Tibial nerve (tissue), 4 donors: Measurements from ENCODE around the gene MAP1A. TPM values are rescaled to one million over a fixed set of nuclear protein-coding genes. Genes with fewer than 3 reads are reported as not detected.
"Not testable (repeated sequence)": the region's sequence is repeated elsewhere in the genome, so short reads cannot be mapped to it uniquely, and the experiment has no call there.

ENCODE experiments used
- DNase-seq, 2 donors: peaks; one replicate each; pipeline ENCODE4 v3.0.0-alpha.2; 2019; ENCODE audit warnings: low spot score in 2 of 2
- H3K27ac ChIP-seq, 4 donors: fragments of 200-600 bp; sonication (generic) in 3 of 4; one replicate each; pipeline ENCODE4 v1.5.1; 2017 to 2019; ENCODE audit warnings: mild to moderate bottlenecking in 1 of 4
- H3K27me3 ChIP-seq, 2 donors: fragments of 200-600 bp; sonication (generic) in 1 of 2; one replicate each; pipeline versions ENCODE4 v1.5.1 to v1.6.0; 2017 to 2019
- H3K36me3 ChIP-seq, 3 donors: fragments of 200-600 bp; sonication (generic); one replicate each; pipeline ENCODE4 v1.5.1; 2018 to 2019
- H3K4me1 ChIP-seq, 4 donors: fragments of 200-600 bp; sonication (generic) in 3 of 4; one replicate each; pipeline ENCODE4 v1.5.1; 2017 to 2019
- H3K4me3 ChIP-seq, 4 donors: fragments of 200-600 bp; sonication (generic) in 3 of 4; one replicate each; pipeline ENCODE4 v1.5.1; 2017 to 2019; ENCODE audit warnings: mild to moderate bottlenecking in 1 of 4, moderate library complexity in 1 of 4
- H3K9me3 ChIP-seq, 4 donors: fragments of 200-600 bp; sonication (generic) in 3 of 4; one replicate each; pipeline ENCODE4 v1.5.1; 2017 to 2019
- CTCF ChIP-seq, 5 experiments: fragments of 200-600 bp in 3 of 5; fragments of 450-650 bp in 2 of 5; sonication (generic) in 3 of 5; IDR thresholded peaks; one replicate each; pipeline ENCODE4 v1.5.1; 2016 to 2019; ENCODE audit warnings: antibody characterized with exemption in 5 of 5, mild to moderate bottlenecking in 3 of 5, moderate library complexity in 2 of 5
- EP300 ChIP-seq, 2 donors: sonication (generic); formaldehyde crosslinking; IDR thresholded peaks; one replicate each; pipeline ENCODE4 v1.6.1; 2017; ENCODE audit warnings: antibody characterized with exemption in 2 of 2, mild to moderate bottlenecking in 1 of 2
- POLR2A ChIP-seq, 2 donors: fragments of 450-650 bp; IDR thresholded peaks; one replicate each; pipeline ENCODE4 v1.6.1; 2017; ENCODE audit warnings: antibody characterized with exemption in 2 of 2, mild to moderate bottlenecking in 2 of 2, moderate library complexity in 2 of 2
- WGBS, 2 donors: methylation state at CpG; one replicate each; pipeline ENCODE4 v1.1.5; 2018; 5-methylcytosine and 5-hydroxymethylcytosine counted together
- total RNA-seq, 4 donors: library from RNA; depleted of rRNA; stranded (reverse); fragments of >200 nt; gene quantifications; one replicate each; pipeline ENCODE4 v1.1.0, GENCODE V29; 2016

MAP1A gene
- total RNA-seq, 4 donors from 2014 or later = 17.4 to 23.7 (median 21.3) TPM

- peak overlapping the region in 2 of 4 donors; percentile 26 to 66 for H3K27ac ChIP-seq
- H3K9me3 ChIP-seq = peaks cover 0 to 7% (median 0%) of the 10 kb centered on the region in 4 donors
- peaks cover 0 to 10% (median 0%) of the 10 kb centered on the region in 4 donors for H3K4me1 ChIP-seq
- TF ChIP-seq CTCF (IDR thresholded peaks at IDR 0.05) (no peak), EP300 (IDR thresholded peaks at IDR 0.05) (no peak), POLR2A (IDR thresholded peaks at IDR 0.05) (no peak)
- no peak overlapping the region for H3K4me3 ChIP-seq
- H3K27me3 ChIP-seq = no peaks in the 10 kb centered on the region
- H3K36me3 ChIP-seq = peaks cover 0 to 53% (median 0%) of the 10 kb centered on the region in 3 donors
- no peak for DNase-seq
- WGBS, 2 donors = 34 to 38% methylated on average over 10 of the region's 10 CpGs
Observed at GRCh38 chr15:43550527-43551363, 33.3 kb downstream of the MAP1A start.

GRCh38 chr15:43552256-43552655, 34.8 kb downstream of the MAP1A start:
- 90 to 92% methylated on average over 4 of the region's 4 CpGs for WGBS, 2 donors
- H3K4me1 ChIP-seq = peaks cover 0 to 10% (median 0%) of the 10 kb centered on the region in 4 donors
- TF ChIP-seq POLR2A (IDR thresholded peaks at IDR 0.05) (no peak), CTCF (IDR thresholded peaks at IDR 0.05) (no peak), EP300 (IDR thresholded peaks at IDR 0.05) (no peak)
- no peak overlapping the region for H3K4me3 ChIP-seq
- H3K27me3 ChIP-seq = no peaks in the 10 kb centered on the region
- no peak for DNase-seq
- peaks cover 0 to 7% (median 0%) of the 10 kb centered on the region in 4 donors for H3K9me3 ChIP-seq
- H3K27ac ChIP-seq = no peak overlapping the region
- peaks cover 0 to 55% (median 0%) of the 10 kb centered on the region in 3 donors for H3K36me3 ChIP-seq

GRCh38 chr15:43552986-43553385, 35.6 kb downstream of the MAP1A start:
- H3K4me1 ChIP-seq = peaks cover 0 to 10% (median 0%) of the 10 kb centered on the region in 4 donors
- peaks cover 0 to 55% (median 0%) of the 10 kb centered on the region in 3 donors for H3K36me3 ChIP-seq
- no peak overlapping the region for H3K4me3 ChIP-seq
- WGBS, 2 donors = 58 to 66% methylated on average over 2 of the region's 2 CpGs
- no peak overlapping the region for H3K27ac ChIP-seq
- no peak for DNase-seq
- H3K9me3 ChIP-seq = no peaks in the 10 kb centered on the region
- no peak for TF ChIP-seq EP300 (IDR thresholded peaks at IDR 0.05)
- TF ChIP-seq POLR2A (IDR thresholded peaks at IDR 0.05) = no peak
- TF ChIP-seq CTCF (IDR thresholded peaks at IDR 0.05) = no peak
- no peaks in the 10 kb centered on the region for H3K27me3 ChIP-seq

GRCh38 chr15:43562753-43563152, 45.3 kb downstream of the MAP1A start:
- H3K27me3 ChIP-seq, H3K27ac ChIP-seq, DNase-seq, H3K9me3 ChIP-seq, H3K4me3 ChIP-seq, H3K4me1 ChIP-seq: not testable (repeated sequence)
- peaks cover 0 to 17% (median 0%) of the 10 kb centered on the region in 3 donors for H3K36me3 ChIP-seq
- no CpG with 5 or more reads among the region's 3 CpGs for WGBS, 2 donors

GRCh38 chr15:43563793-43564192, 46.4 kb downstream of the MAP1A start:
- DNase-seq, H3K4me1 ChIP-seq, H3K4me3 ChIP-seq, H3K27me3 ChIP-seq, H3K36me3 ChIP-seq, H3K27ac ChIP-seq, H3K9me3 ChIP-seq: not testable (repeated sequence)
- no CpG with 5 or more reads among the region's 8 CpGs for WGBS, 2 donors

GRCh38 chr15:43566615-43567014, 49.2 kb downstream of the MAP1A start:
- H3K27ac ChIP-seq, DNase-seq, H3K4me3 ChIP-seq, H3K36me3 ChIP-seq, H3K4me1 ChIP-seq, H3K9me3 ChIP-seq, H3K27me3 ChIP-seq: not testable (repeated sequence)
- WGBS, 2 donors = no CpG with 5 or more reads among the region's 2 CpGs

- not testable (repeated sequence) for H3K4me3 ChIP-seq, H3K27me3 ChIP-seq, H3K9me3 ChIP-seq, DNase-seq, H3K4me1 ChIP-seq, H3K36me3 ChIP-seq, H3K27ac ChIP-seq
- WGBS, 2 donors = no CpG with 5 or more reads among the region's 1 CpG
Observed at GRCh38 chr15:43574607-43575006, 57.2 kb downstream of the MAP1A start.

Other genes starting within 250 kb of the MAP1A start
- gene TGM7, start 215.4 kb upstream of the MAP1A start, total RNA-seq = not detected
- gene LCMT2, start 187.0 kb upstream of the MAP1A start, total RNA-seq = 10 to 100 TPM in 2 of 4 donors, 1 to 10 TPM in 2; 4.0 to 14.4 (median 9.8) TPM
- gene ZSCAN29, start 146.6 kb upstream of the MAP1A start, total RNA-seq = 10 to 100 TPM; 27.0 to 48.0 (median 31.6) TPM
- gene TUBGCP4, start 146.5 kb upstream of the MAP1A start, total RNA-seq = 10 to 100 TPM; 11.8 to 17.5 (median 14.3) TPM
- gene TP53BP1, start 24.5 kb upstream of the MAP1A start, total RNA-seq = 10 to 100 TPM; 37.6 to 47.4 (median 42.4) TPM
- gene PPIP5K1, start 72.6 kb downstream of the MAP1A start, total RNA-seq = 10 to 100 TPM; 22.6 to 57.9 (median 40.4) TPM
- not detected for gene CKMT1B, start 76.4 kb downstream of the MAP1A start, total RNA-seq
- 1 to 10 TPM in 3 of 4 donors, under 1 TPM in 1; 0.30 to 1.4 (median 1.2) TPM for gene STRC, start 101.2 kb downstream of the MAP1A start, total RNA-seq
- gene CATSPER2, start 131.2 kb downstream of the MAP1A start, total RNA-seq = 10 to 100 TPM in 1 of 4 donors, 1 to 10 TPM in 3; 1.2 to 18.6 (median 6.3) TPM
- gene CKMT1A, start 176.3 kb downstream of the MAP1A start, total RNA-seq = not detected
- gene PDIA3, start 228.8 kb downstream of the MAP1A start, total RNA-seq = 100 to 1,000 TPM in 1 of 4 donors, 10 to 100 TPM in 3; 75.4 to 107 (median 94.2) TPM